ENCODE data around the gene TPRG1L. TPM values are rescaled to one million over a fixed set of nuclear protein-coding genes. Genes with fewer than 3 reads are reported as not detected.

The TPRG1L gene
- total RNA-seq, 1 donor from 2014 or later: 40.8 TPM

DNA sequence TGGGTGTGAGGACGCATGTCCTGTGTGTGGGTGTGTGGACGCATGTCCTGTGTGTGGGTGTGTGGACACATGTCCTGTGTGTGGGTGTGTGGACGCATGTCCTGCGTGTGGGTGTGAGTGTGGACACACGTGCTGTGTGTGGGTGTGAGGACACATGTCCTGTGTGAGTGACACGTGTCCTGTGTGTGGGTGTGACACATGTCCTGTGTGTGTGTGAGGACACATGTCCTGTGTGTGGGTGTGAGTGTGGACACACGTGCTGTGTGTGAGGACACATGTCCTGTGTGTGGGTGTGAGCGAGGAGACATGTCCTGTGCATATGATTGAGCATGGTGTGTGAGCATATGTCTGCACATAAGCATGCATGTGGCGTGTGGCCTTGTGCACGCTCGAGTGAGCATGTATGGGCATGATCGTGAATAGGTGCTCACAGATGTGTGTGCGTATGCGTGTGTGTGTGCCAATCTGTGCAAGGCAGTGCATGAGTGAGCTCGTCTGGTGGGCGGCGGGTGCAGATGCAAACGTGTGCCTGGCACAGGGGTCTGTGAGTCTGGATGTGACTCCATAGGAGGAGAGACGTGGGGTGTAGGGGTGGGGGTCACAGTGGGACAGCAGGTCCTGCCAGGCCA, 38.8 kb upstream of the TPRG1L start:
- Histone ChIP-seq H3K27me3 (ENCODE audit: control insufficient read depth, insufficient read depth, low read length) (peaks cover 6% of the 10 kb centered on the region), H3K36me3 (ENCODE audit: control insufficient read depth, insufficient read depth, low read length) (no peaks in the 10 kb centered on the region), H3K4me3 (ENCODE audit: low read depth, low read length) (no peak overlapping the region)
- TF ChIP-seq CTCF (IDR thresholded peaks at IDR 0.05; ENCODE audit: insufficient read depth, low read length, poor library complexity, severe bottlenecking): no peak
- no peak for DNase-seq (ENCODE audit: low read depth)

DNA sequence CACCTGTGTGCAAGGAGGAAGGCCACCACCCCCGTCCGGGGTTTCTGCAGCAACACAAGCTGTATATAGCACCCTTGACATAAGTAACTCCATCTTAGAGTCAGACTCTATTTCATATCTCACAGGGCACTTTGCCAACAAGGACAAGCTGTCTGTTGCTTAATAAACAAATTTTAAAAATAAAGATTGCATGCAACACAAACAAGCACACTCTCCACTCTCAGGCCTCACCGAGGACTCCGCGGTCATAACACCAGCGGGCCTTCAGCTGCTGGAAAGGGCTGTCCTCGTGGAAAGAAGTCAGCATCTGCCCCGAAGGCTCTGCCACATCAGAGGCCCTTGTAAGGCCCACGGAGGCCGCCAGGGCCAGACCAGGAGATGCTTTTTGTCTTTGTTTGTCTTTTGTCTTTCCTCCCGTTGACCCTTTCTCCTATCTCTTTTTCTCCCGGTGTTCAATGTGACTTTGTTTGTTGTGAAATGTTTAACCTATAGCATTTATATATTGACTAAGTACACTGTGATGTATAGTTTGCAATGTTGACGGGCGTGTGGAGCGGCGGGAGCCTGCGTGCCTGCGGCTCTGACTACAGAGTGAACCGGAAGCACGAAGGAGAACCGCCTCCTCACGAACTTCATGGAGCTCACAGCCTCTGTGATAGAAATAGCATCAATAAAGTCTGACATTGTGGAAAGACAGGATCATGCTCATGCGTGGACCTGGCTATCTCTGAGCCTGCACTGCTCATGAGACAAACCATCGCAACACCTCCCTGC, 37.6 kb upstream of the TPRG1L start:
- no peak for TF ChIP-seq CTCF (IDR thresholded peaks at IDR 0.05; ENCODE audit: insufficient read depth, low read length, poor library complexity, severe bottlenecking)
- peaks cover 5% of the 10 kb centered on the region for H3K27me3 ChIP-seq (ENCODE audit: control insufficient read depth, insufficient read depth, low read length)
- DNase-seq (ENCODE audit: low read depth): no peak

GRCh38 chr1:3588395-3588794, 36.4 kb upstream of the TPRG1L start:
- Histone ChIP-seq H3K36me3 (ENCODE audit: control insufficient read depth, insufficient read depth, low read length) (no peaks in the 10 kb centered on the region), H3K27me3 (ENCODE audit: control insufficient read depth, insufficient read depth, low read length) (peaks cover 4% of the 10 kb centered on the region), H3K4me3 (ENCODE audit: low read depth, low read length) (no peak overlapping the region)
- peak; percentile 1 for TF ChIP-seq CTCF (IDR thresholded peaks at IDR 0.05; ENCODE audit: insufficient read depth, low read length, poor library complexity, severe bottlenecking)
- no peak for DNase-seq (ENCODE audit: low read depth)

More for the DNA sequence above, 37.6 kb upstream of the TPRG1L start:
- no peaks in the 10 kb centered on the region for H3K36me3 ChIP-seq (ENCODE audit: control insufficient read depth, insufficient read depth, low read length)
- H3K4me3 ChIP-seq (ENCODE audit: low read depth, low read length): no peak overlapping the region

- DNase-seq (ENCODE audit: low read depth): no peak
- Histone ChIP-seq H3K27me3 (ENCODE audit: control insufficient read depth, insufficient read depth, low read length) (peaks cover 6% of the 10 kb centered on the region), H3K4me3 (ENCODE audit: low read depth, low read length) (no peak overlapping the region), H3K36me3 (ENCODE audit: control insufficient read depth, insufficient read depth, low read length) (no peaks in the 10 kb centered on the region)
- no peak for TF ChIP-seq CTCF (IDR thresholded peaks at IDR 0.05; ENCODE audit: insufficient read depth, low read length, poor library complexity, severe bottlenecking)
Observed at GRCh38 chr1:3590139-3590763, 34.6 kb upstream of the TPRG1L start.

GRCh38 chr1:3590951-3591865, 33.6 kb upstream of the TPRG1L start:
- H3K27me3 ChIP-seq (ENCODE audit: control insufficient read depth, insufficient read depth, low read length): peaks cover 6% of the 10 kb centered on the region
- H3K36me3 ChIP-seq (ENCODE audit: control insufficient read depth, insufficient read depth, low read length): no peaks in the 10 kb centered on the region
- no peak for DNase-seq (ENCODE audit: low read depth)
- H3K4me3 ChIP-seq (ENCODE audit: low read depth, low read length): no peak overlapping the region
- no peak for TF ChIP-seq CTCF (IDR thresholded peaks at IDR 0.05; ENCODE audit: insufficient read depth, low read length, poor library complexity, severe bottlenecking)
